Measurements from ENCODE around the gene CTXND1. TPM values are rescaled to one million over a fixed set of nuclear protein-coding genes. Genes with fewer than 3 reads are reported as not detected.

CTXND1 gene
- total RNA-seq, 1 experiment from 2014 or later = 0.04 TPM

DNA sequence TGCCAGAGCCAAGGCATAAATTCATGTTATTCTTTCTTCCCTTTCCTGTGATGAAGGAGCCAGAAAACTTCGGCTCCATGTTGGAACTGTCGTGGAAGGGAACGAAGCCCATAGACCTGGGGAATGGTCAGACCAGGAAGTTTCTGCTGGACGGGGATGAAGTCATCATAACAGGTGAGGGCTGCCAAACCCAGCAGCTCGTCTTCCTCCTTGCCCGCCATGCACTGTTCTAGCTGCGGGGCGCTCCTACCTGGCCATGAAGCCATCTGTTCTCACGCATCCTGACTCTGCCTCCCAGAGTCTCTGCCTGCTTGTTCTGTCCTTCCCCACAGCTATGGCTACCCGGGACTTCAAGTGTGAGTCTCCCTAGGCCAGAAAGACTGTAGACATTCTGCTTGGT lies 71.0 kb downstream of the CTXND1 start:
- Mint-ChIP-seq H3K4me3 (no peak overlapping the region), H3K27ac (no peak overlapping the region), H3K27me3 (ENCODE audit: low read depth) (no peaks in the 10 kb centered on the region), H3K4me1 (no peaks in the 10 kb centered on the region), H3K9me3 (no peaks in the 10 kb centered on the region; the same call in 1 of the 2 replicates), H3K36me3 (peaks cover 20% of the 10 kb centered on the region)
- POLR2A ChIA-PET = no interaction called here
- TF ChIP-seq CREM (CRISPR knock-in tag; IDR thresholded peaks at IDR 0.05) (no peak), IRF2 (CRISPR knock-in tag; IDR thresholded peaks at IDR 0.05; ENCODE audit: borderline replicate concordance, low read depth) (no peak), ZNF423 (CRISPR knock-in tag; IDR thresholded peaks at IDR 0.05) (no peak), NFE2L1 (CRISPR knock-in tag; IDR thresholded peaks at IDR 0.05) (no peak), RORB (CRISPR knock-in tag; IDR thresholded peaks at IDR 0.05) (no peak)
- TF ChIP-seq, protein P1, sequence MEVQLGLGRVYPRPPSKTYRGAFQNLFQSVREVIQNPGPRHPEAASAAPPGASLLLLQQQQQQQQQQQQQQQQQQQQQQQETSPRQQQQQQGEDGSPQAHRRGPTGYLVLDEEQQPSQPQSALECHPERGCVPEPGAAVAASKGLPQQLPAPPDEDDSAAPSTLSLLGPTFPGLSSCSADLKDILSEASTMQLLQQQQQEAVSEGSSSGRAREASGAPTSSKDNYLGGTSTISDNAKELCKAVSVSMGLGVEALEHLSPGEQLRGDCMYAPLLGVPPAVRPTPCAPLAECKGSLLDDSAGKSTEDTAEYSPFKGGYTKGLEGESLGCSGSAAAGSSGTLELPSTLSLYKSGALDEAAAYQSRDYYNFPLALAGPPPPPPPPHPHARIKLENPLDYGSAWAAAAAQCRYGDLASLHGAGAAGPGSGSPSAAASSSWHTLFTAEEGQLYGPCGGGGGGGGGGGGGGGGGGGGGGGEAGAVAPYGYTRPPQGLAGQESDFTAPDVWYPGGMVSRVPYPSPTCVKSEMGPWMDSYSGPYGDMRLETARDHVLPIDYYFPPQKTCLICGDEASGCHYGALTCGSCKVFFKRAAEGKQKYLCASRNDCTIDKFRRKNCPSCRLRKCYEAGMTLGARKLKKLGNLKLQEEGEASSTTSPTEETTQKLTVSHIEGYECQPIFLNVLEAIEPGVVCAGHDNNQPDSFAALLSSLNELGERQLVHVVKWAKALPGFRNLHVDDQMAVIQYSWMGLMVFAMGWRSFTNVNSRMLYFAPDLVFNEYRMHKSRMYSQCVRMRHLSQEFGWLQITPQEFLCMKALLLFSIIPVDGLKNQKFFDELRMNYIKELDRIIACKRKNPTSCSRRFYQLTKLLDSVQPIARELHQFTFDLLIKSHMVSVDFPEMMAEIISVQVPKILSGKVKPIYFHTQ (CRISPR knock-in tag; IDR thresholded peaks at IDR 0.05) = no peak
- TF ChIP-seq, protein P2, sequence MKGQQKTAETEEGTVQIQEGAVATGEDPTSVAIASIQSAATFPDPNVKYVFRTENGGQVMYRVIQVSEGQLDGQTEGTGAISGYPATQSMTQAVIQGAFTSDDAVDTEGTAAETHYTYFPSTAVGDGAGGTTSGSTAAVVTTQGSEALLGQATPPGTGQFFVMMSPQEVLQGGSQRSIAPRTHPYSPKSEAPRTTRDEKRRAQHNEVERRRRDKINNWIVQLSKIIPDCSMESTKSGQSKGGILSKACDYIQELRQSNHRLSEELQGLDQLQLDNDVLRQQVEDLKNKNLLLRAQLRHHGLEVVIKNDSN (CRISPR knock-in tag; IDR thresholded peaks at IDR 0.05) = no peak
- TF ChIP-seq, protein P3, sequence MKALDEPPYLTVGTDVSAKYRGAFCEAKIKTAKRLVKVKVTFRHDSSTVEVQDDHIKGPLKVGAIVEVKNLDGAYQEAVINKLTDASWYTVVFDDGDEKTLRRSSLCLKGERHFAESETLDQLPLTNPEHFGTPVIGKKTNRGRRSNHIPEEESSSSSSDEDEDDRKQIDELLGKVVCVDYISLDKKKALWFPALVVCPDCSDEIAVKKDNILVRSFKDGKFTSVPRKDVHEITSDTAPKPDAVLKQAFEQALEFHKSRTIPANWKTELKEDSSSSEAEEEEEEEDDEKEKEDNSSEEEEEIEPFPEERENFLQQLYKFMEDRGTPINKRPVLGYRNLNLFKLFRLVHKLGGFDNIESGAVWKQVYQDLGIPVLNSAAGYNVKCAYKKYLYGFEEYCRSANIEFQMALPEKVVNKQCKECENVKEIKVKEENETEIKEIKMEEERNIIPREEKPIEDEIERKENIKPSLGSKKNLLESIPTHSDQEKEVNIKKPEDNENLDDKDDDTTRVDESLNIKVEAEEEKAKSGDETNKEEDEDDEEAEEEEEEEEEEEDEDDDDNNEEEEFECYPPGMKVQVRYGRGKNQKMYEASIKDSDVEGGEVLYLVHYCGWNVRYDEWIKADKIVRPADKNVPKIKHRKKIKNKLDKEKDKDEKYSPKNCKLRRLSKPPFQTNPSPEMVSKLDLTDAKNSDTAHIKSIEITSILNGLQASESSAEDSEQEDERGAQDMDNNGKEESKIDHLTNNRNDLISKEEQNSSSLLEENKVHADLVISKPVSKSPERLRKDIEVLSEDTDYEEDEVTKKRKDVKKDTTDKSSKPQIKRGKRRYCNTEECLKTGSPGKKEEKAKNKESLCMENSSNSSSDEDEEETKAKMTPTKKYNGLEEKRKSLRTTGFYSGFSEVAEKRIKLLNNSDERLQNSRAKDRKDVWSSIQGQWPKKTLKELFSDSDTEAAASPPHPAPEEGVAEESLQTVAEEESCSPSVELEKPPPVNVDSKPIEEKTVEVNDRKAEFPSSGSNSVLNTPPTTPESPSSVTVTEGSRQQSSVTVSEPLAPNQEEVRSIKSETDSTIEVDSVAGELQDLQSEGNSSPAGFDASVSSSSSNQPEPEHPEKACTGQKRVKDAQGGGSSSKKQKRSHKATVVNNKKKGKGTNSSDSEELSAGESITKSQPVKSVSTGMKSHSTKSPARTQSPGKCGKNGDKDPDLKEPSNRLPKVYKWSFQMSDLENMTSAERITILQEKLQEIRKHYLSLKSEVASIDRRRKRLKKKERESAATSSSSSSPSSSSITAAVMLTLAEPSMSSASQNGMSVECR (CRISPR knock-in tag; IDR thresholded peaks at IDR 0.05; ENCODE audit: borderline replicate concordance) = no peak
- TF ChIP-seq, protein P4, sequence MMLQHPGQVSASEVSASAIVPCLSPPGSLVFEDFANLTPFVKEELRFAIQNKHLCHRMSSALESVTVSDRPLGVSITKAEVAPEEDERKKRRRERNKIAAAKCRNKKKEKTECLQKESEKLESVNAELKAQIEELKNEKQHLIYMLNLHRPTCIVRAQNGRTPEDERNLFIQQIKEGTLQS (CRISPR knock-in tag; conservative IDR thresholded peaks at IDR 0.05) = no peak
- TF ChIP-seq, protein P5, sequence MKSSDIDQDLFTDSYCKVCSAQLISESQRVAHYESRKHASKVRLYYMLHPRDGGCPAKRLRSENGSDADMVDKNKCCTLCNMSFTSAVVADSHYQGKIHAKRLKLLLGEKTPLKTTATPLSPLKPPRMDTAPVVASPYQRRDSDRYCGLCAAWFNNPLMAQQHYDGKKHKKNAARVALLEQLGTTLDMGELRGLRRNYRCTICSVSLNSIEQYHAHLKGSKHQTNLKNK (CRISPR knock-in tag; IDR thresholded peaks at IDR 0.05) = no peak
- TF ChIP-seq, protein P6, sequence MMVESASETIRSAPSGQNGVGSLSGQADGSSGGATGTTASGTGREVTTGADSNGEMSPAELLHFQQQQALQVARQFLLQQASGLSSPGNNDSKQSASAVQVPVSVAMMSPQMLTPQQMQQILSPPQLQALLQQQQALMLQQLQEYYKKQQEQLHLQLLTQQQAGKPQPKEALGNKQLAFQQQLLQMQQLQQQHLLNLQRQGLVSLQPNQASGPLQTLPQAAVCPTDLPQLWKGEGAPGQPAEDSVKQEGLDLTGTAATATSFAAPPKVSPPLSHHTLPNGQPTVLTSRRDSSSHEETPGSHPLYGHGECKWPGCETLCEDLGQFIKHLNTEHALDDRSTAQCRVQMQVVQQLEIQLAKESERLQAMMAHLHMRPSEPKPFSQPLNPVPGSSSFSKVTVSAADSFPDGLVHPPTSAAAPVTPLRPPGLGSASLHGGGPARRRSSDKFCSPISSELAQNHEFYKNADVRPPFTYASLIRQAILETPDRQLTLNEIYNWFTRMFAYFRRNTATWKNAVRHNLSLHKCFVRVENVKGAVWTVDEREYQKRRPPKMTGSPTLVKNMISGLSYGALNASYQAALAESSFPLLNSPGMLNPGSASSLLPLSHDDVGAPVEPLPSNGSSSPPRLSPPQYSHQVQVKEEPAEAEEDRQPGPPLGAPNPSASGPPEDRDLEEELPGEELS (CRISPR knock-in tag; IDR thresholded peaks at IDR 0.05) = no peak
- TF ChIP-seq, protein P7, sequence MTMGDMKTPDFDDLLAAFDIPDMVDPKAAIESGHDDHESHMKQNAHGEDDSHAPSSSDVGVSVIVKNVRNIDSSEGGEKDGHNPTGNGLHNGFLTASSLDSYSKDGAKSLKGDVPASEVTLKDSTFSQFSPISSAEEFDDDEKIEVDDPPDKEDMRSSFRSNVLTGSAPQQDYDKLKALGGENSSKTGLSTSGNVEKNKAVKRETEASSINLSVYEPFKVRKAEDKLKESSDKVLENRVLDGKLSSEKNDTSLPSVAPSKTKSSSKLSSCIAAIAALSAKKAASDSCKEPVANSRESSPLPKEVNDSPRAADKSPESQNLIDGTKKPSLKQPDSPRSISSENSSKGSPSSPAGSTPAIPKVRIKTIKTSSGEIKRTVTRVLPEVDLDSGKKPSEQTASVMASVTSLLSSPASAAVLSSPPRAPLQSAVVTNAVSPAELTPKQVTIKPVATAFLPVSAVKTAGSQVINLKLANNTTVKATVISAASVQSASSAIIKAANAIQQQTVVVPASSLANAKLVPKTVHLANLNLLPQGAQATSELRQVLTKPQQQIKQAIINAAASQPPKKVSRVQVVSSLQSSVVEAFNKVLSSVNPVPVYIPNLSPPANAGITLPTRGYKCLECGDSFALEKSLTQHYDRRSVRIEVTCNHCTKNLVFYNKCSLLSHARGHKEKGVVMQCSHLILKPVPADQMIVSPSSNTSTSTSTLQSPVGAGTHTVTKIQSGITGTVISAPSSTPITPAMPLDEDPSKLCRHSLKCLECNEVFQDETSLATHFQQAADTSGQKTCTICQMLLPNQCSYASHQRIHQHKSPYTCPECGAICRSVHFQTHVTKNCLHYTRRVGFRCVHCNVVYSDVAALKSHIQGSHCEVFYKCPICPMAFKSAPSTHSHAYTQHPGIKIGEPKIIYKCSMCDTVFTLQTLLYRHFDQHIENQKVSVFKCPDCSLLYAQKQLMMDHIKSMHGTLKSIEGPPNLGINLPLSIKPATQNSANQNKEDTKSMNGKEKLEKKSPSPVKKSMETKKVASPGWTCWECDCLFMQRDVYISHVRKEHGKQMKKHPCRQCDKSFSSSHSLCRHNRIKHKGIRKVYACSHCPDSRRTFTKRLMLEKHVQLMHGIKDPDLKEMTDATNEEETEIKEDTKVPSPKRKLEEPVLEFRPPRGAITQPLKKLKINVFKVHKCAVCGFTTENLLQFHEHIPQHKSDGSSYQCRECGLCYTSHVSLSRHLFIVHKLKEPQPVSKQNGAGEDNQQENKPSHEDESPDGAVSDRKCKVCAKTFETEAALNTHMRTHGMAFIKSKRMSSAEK (CRISPR knock-in tag; IDR thresholded peaks at IDR 0.05; ENCODE audit: borderline replicate concordance) = no peak
- TF ChIP-seq, protein P8, sequence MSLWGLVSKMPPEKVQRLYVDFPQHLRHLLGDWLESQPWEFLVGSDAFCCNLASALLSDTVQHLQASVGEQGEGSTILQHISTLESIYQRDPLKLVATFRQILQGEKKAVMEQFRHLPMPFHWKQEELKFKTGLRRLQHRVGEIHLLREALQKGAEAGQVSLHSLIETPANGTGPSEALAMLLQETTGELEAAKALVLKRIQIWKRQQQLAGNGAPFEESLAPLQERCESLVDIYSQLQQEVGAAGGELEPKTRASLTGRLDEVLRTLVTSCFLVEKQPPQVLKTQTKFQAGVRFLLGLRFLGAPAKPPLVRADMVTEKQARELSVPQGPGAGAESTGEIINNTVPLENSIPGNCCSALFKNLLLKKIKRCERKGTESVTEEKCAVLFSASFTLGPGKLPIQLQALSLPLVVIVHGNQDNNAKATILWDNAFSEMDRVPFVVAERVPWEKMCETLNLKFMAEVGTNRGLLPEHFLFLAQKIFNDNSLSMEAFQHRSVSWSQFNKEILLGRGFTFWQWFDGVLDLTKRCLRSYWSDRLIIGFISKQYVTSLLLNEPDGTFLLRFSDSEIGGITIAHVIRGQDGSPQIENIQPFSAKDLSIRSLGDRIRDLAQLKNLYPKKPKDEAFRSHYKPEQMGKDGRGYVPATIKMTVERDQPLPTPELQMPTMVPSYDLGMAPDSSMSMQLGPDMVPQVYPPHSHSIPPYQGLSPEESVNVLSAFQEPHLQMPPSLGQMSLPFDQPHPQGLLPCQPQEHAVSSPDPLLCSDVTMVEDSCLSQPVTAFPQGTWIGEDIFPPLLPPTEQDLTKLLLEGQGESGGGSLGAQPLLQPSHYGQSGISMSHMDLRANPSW (CRISPR knock-in tag; conservative IDR thresholded peaks at IDR 0.05; ENCODE audit: low read depth) = no peak
- TF ChIP-seq, protein P9, sequence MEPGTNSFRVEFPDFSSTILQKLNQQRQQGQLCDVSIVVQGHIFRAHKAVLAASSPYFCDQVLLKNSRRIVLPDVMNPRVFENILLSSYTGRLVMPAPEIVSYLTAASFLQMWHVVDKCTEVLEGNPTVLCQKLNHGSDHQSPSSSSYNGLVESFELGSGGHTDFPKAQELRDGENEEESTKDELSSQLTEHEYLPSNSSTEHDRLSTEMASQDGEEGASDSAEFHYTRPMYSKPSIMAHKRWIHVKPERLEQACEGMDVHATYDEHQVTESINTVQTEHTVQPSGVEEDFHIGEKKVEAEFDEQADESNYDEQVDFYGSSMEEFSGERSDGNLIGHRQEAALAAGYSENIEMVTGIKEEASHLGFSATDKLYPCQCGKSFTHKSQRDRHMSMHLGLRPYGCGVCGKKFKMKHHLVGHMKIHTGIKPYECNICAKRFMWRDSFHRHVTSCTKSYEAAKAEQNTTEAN (CRISPR knock-in tag; IDR thresholded peaks at IDR 0.05) = no peak
- no peak for DNase-seq (ENCODE audit: low spot score)
- CTCF ChIA-PET = interaction anchor here (1.4 kb wide), 1 partner anchor 19 kb away, joined by 3 read pairs; no protein-coding TSS in a partner anchor
- no peak for ATAC-seq

Measured in WTC11 (cell line).